ENCODE results near the gene ABCB4. TPM values are rescaled to one million over a fixed set of nuclear protein-coding genes. Genes with fewer than 3 reads are reported as not detected.
"Not testable (repeated sequence)": the region's sequence is repeated elsewhere in the genome, so short reads cannot be mapped to it uniquely, and the experiment has no call there.

Gene ABCB4
- total RNA-seq, 2 experiments from 2014 or later = 1.2 TPM; not detected in 1

DNA sequence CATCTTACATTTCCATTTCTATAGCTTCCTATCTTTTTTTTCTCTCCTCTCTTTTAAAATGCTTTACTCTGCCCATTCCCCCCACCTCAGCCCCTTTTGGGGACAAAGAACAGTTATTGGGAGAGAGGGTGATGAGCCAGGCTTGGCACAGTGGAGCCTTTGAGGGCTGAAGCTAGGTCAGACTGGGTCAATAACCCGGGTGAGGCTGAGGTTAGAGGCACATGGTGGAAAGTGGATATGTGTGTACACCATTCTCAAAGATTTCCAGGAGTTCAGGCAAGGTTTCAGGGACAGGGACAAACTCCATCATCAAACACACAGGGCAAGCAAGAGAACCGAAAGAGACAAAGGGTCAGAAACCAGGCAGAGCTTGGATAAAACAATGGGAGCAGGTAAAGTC, 11.5 kb downstream of the ABCB4 start:
- BruUV-seq (replicated peaks) = no TSS peak
- Histone ChIP-seq H3K9me2 (ENCODE audit: insufficient read depth, low read length) (no peaks in the 10 kb centered on the region), H4K20me1 (ENCODE audit: insufficient read depth, low read length) (no peaks in the 10 kb centered on the region), H3K79me2 (ENCODE audit: insufficient read depth, low read depth, low read length) (no peaks in the 10 kb centered on the region), H3K27ac (ENCODE audit: low read depth, low read length, poor library complexity, severe bottlenecking) (no peak overlapping the region), H3K4me3 (ENCODE audit: low read depth, low read length, poor library complexity, severe bottlenecking) (no peak overlapping the region), H3K4me1 (ENCODE audit: insufficient read depth, low read length, poor library complexity, severe bottlenecking) (no peaks in the 10 kb centered on the region), H3K4me2 (ENCODE audit: low read length) (no peak overlapping the region), H3K36me3 (ENCODE audit: insufficient read depth, low read length) (no peaks in the 10 kb centered on the region), H2AFZ (ENCODE audit: low read length) (no peak overlapping the region), H3K9me3 (ENCODE audit: low read length) (no peaks in the 10 kb centered on the region)
- CTCF ChIA-PET (ENCODE audit: unreplicated experiment) = no interaction called here
- TF ChIP-seq, protein P1, sequence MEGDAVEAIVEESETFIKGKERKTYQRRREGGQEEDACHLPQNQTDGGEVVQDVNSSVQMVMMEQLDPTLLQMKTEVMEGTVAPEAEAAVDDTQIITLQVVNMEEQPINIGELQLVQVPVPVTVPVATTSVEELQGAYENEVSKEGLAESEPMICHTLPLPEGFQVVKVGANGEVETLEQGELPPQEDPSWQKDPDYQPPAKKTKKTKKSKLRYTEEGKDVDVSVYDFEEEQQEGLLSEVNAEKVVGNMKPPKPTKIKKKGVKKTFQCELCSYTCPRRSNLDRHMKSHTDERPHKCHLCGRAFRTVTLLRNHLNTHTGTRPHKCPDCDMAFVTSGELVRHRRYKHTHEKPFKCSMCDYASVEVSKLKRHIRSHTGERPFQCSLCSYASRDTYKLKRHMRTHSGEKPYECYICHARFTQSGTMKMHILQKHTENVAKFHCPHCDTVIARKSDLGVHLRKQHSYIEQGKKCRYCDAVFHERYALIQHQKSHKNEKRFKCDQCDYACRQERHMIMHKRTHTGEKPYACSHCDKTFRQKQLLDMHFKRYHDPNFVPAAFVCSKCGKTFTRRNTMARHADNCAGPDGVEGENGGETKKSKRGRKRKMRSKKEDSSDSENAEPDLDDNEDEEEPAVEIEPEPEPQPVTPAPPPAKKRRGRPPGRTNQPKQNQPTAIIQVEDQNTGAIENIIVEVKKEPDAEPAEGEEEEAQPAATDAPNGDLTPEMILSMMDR (conservative IDR thresholded peaks at IDR 0.05; ENCODE audit: low read length) = no peak
- TF ChIP-seq EZH2phosphoT487 (IDR thresholded peaks at IDR 0.05; ENCODE audit: borderline replicate concordance, low read depth, low read length) = no peak
- POLR2A ChIA-PET = interaction anchor here (0.6 to 1.4 kb wide), 4 partner anchors 9 to 540 kb away, joined by 3 to 5 read pairs (median 3); partner anchors contain the start of gene CROT
- no peak for DNase-seq (ENCODE audit: low spot score)
- intact Hi-C loops (cut with micrococcal nuclease; ENCODE audit: unreplicated experiment) = no loop called here

DNA sequence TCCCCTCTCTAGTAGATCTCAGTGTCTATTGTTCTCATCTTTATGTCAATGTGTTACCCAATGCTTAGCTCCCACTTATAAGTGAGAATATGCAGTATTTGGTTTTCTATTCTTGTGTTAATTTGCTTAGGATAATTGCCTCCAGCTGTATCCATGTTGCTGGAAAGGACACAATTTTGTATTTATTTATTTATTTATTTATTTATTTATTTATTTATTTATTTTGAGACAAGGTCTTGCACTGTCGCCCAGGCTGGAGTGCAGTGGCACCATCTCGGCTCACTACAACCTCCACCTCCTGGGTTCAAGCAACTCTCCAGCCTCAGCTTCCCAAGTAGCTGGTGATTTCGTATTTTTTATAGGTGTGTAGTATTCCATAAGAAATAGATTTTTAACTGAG, 15.0 kb downstream of the ABCB4 start:
- CTCF ChIA-PET (ENCODE audit: unreplicated experiment) = interaction anchor here (0.6 kb wide), 1 partner anchor 82 kb away, joined by 3 read pairs; no protein-coding TSS in a partner anchor

DNA sequence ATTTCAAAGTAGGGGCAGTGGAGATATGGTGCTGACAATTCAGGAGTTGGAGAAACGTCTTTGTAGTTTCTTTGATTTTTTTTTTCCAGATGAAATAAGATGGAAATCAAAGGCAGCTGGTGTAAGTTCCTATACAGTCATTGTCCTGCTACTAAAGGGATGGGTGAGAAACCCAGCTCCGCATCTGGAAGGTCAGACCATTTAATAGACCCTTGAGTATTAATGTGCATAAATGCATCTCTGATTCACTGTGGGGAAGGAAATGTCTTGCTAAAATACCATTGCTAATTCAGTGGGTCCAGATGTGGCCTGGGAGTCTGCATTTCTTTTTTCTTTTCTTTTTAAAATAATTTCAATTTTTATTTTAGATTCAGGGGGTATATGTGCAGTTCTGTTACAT, 15.5 kb downstream of the ABCB4 start:
- H3K4me3 ChIP-seq (ENCODE audit: low read depth, low read length, poor library complexity, severe bottlenecking) = no peak overlapping the region
- CTCF ChIA-PET (ENCODE audit: unreplicated experiment) = no interaction called here

More for the DNA sequence above, 15.0 kb downstream of the ABCB4 start:
- H3K27ac ChIP-seq (ENCODE audit: low read depth, low read length, poor library complexity, severe bottlenecking); DNase-seq (ENCODE audit: low spot score); H3K4me3 ChIP-seq (ENCODE audit: low read depth, low read length, poor library complexity, severe bottlenecking); intact Hi-C loops (cut with micrococcal nuclease; ENCODE audit: unreplicated experiment); H3K9me2 ChIP-seq (ENCODE audit: insufficient read depth, low read length); H2AFZ ChIP-seq (ENCODE audit: low read length); H3K4me1 ChIP-seq (ENCODE audit: insufficient read depth, low read length, poor library complexity, severe bottlenecking); H3K9me3 ChIP-seq (ENCODE audit: low read length); H4K20me1 ChIP-seq (ENCODE audit: insufficient read depth, low read length); POLR2A ChIA-PET; H3K79me2 ChIP-seq (ENCODE audit: insufficient read depth, low read depth, low read length); H3K36me3 ChIP-seq (ENCODE audit: insufficient read depth, low read length); H3K4me2 ChIP-seq (ENCODE audit: low read length); BruUV-seq (replicated peaks): not testable (repeated sequence)

More for the DNA sequence above, 15.5 kb downstream of the ABCB4 start:
- H3K4me2 ChIP-seq (ENCODE audit: low read length) = no peak overlapping the region
- H3K4me1 ChIP-seq (ENCODE audit: insufficient read depth, low read length, poor library complexity, severe bottlenecking) = no peaks in the 10 kb centered on the region
- no peak overlapping the region for H3K27ac ChIP-seq (ENCODE audit: low read depth, low read length, poor library complexity, severe bottlenecking)
- TF ChIP-seq EZH2phosphoT487 (IDR thresholded peaks at IDR 0.05; ENCODE audit: borderline replicate concordance, low read depth, low read length) = no peak
- TF ChIP-seq, protein P1 (conservative IDR thresholded peaks at IDR 0.05; ENCODE audit: low read length) = no peak
- POLR2A ChIA-PET = no interaction called here
- no peak overlapping the region for H2AFZ ChIP-seq (ENCODE audit: low read length)
- no peaks in the 10 kb centered on the region for H4K20me1 ChIP-seq (ENCODE audit: insufficient read depth, low read length)
- BruUV-seq (replicated peaks) = no TSS peak
- H3K36me3 ChIP-seq (ENCODE audit: insufficient read depth, low read length) = no peaks in the 10 kb centered on the region
- no peaks in the 10 kb centered on the region for H3K9me3 ChIP-seq (ENCODE audit: low read length)
- intact Hi-C loops (cut with micrococcal nuclease; ENCODE audit: unreplicated experiment) = no loop called here
- no peak for DNase-seq (ENCODE audit: low spot score)
- H3K9me2 ChIP-seq (ENCODE audit: insufficient read depth, low read length) = no peaks in the 10 kb centered on the region
- H3K79me2 ChIP-seq (ENCODE audit: insufficient read depth, low read depth, low read length) = no peaks in the 10 kb centered on the region
